HepG2 (cell line): ENCODE results near the gene ATP9A. TPM values are rescaled to one million over a fixed set of nuclear protein-coding genes. Genes with fewer than 3 reads are reported as not detected.
A peak's percentile ranks its signal among the peaks of the same experiment; 100 is the strongest.

Source experiments
- ATAC-seq: fragments of 200-7000 bp; cut with Tn5 transposase; 3 replicates; pipeline ENCODE4 v1.9.1; 2020; ENCODE audit warnings: mild to moderate bottlenecking, moderate library complexity
- BruUV-seq: library from RNA; stranded (reverse); fragments of 400-500 nt; replicated peaks from 2 replicates; lab custom pipeline; 2021; lab: Mats Ljungman, UMichigan
- CTCF ChIA-PET: fragments of 300-600 bp; formaldehyde crosslinking; extraction: SDS; loops from one replicate; lab custom pipeline; 2021; ENCODE audit warnings: low total read pairs, inconsistent platforms, low intra/inter-chr PET ratio; lab: Yijun Ruan, JAX
- POLR2A ChIA-PET: fragments of 350-600 bp; sonication (Branson Sonifier 250); formaldehyde crosslinking; loops from one replicate; lab custom pipeline; 2020; ENCODE audit warnings: antibody characterized with exemption, inconsistent platforms; lab: Yijun Ruan, JAX
- DNase-seq: peaks from one replicate; pipeline ENCODE4 v3.0.0-alpha.2; 2015; ENCODE audit warnings: low spot score
- FAIRE-seq: peaks from 3 replicates; lab custom pipeline; 2011; peaks lifted over from hg19 to GRCh38; lab: Jason Lieb, UNC
- H2AFZ ChIP-seq: one replicate; pipeline ENCODE4 v1.6.1; 2011; ENCODE audit warnings: low read length, inconsistent platforms
- H3K27ac ChIP-seq: fragments of 300-600 bp; 3 replicates; pipeline ENCODE4 v1.8.0; 2011; ENCODE audit warnings: mixed run types, mild to moderate bottlenecking, mixed read lengths, low read length, inconsistent platforms; ENCODE audit not compliant: insufficient read depth; ENCODE audit errors: extremely low read length
- H3K27me3 ChIP-seq, 2 experiments: fragments of 200-600 bp in 1 of 2; 2 replicates in 1 of 2; 3 replicates in 1 of 2; pipeline versions ENCODE4 v1.6.0 to v1.8.0; 2011; ENCODE audit warnings: low read length in 2 of 2, mild to moderate bottlenecking in 2 of 2, moderate library complexity in 2 of 2, inconsistent platforms in 1 of 2; ENCODE audit not compliant: insufficient read depth in 2 of 2, control insufficient read depth in 1 of 2
- H3K36me3 ChIP-seq, 2 experiments: fragments of 200-600 bp in 1 of 2; replicated peaks in 1 of 2; 2 replicates in 1 of 2; 3 replicates in 1 of 2; pipeline versions ENCODE4 v1.5.1 to v1.8.0; 2011; ENCODE audit warnings: low read length in 2 of 2, inconsistent platforms in 1 of 2; ENCODE audit not compliant: insufficient read depth in 2 of 2, control insufficient read depth in 1 of 2
- H3K4me1 ChIP-seq: 2 replicates; pipeline ENCODE4 v1.5.1; 2012; ENCODE audit warnings: low read length, inconsistent platforms; ENCODE audit not compliant: insufficient read depth
- H3K4me2 ChIP-seq: 2 replicates; pipeline ENCODE4 v1.6.0; 2011; ENCODE audit warnings: low read depth, low read length, inconsistent platforms
- H3K4me3 ChIP-seq, 3 experiments: fragments of 200-600 bp in 1 of 3; sonication (generic), shearing (Covaris generic) in 1 of 3; replicated peaks in 1 of 3; 2 replicates each; pipeline ENCODE4 v1.5.1; 2011 to 2016; ENCODE audit warnings: low read length in 3 of 3, inconsistent platforms in 2 of 3, low read depth in 2 of 3, mild to moderate bottlenecking in 2 of 3, control low read depth in 1 of 3, mixed read lengths in 1 of 3; ENCODE audit not compliant: insufficient read depth in 1 of 3
- H3K79me2 ChIP-seq: one replicate; pipeline ENCODE4 v1.6.1; 2011; ENCODE audit warnings: low read length, inconsistent platforms; ENCODE audit not compliant: insufficient read depth
- H3K9ac ChIP-seq: 2 replicates; pipeline ENCODE4 v1.6.0; 2011; ENCODE audit warnings: mild to moderate bottlenecking, low read depth, low read length, inconsistent platforms; ENCODE audit not compliant: insufficient read depth
- H3K9me3 ChIP-seq: 2 replicates; pipeline ENCODE4 v1.5.1; 2012; ENCODE audit warnings: mild to moderate bottlenecking, low read length
- H4K20me1 ChIP-seq: 2 replicates; pipeline ENCODE4 v1.6.0; 2011; ENCODE audit warnings: inconsistent platforms, mild to moderate bottlenecking, low read length, moderate library complexity; ENCODE audit not compliant: insufficient read depth
- BCL3 ChIP-seq: sonication (generic); formaldehyde crosslinking; IDR thresholded peaks from 2 replicates; pipeline ENCODE4 v1.5.1; 2020; ENCODE audit warnings: mild to moderate bottlenecking, missing genetic modification reagents, moderate library complexity
- CTCF ChIP-seq: sonication (generic); formaldehyde crosslinking; IDR thresholded peaks from 2 replicates; pipeline ENCODE4 v1.5.0; 2020; ENCODE audit warnings: mild to moderate bottlenecking, missing genetic modification reagents, moderate library complexity
- SMC3 ChIP-seq: IDR thresholded peaks from 2 replicates; pipeline ENCODE4 v1.6.1; 2011; ENCODE audit warnings: low read length, improper control_type of control experiment
- STAG1 ChIP-seq: sonication (generic); formaldehyde crosslinking; IDR thresholded peaks from 2 replicates; pipeline ENCODE4 v1.4.0; 2020; ENCODE audit warnings: missing genetic modification reagents
- ZSCAN29 ChIP-seq: sonication (generic); formaldehyde crosslinking; conservative IDR thresholded peaks from 2 replicates; pipeline ENCODE4 v1.4.0; 2020; ENCODE audit warnings: mild to moderate bottlenecking, missing genetic modification reagents
- ZXDC ChIP-seq: sonication (generic); formaldehyde crosslinking; IDR thresholded peaks from 2 replicates; pipeline ENCODE4 v1.5.0; 2020; ENCODE audit warnings: mild to moderate bottlenecking, missing genetic modification reagents
- WGBS: methylation state at CpG from one replicate; pipeline ENCODE4 v1.1.6; 2017; ENCODE audit warnings: low lambda C conversion rate; 5-methylcytosine and 5-hydroxymethylcytosine counted together
- in situ Hi-C: cut with HindIII; loops from 2 replicates; pipeline ENCODE4 v1.10.0; 2017; ENCODE audit warnings: low pct_unique_long_range_greater_than_20kb; ENCODE audit not compliant: extremely low pct_ligation_motif_present
- intact Hi-C: fragments of 100-400 bp; cut with micrococcal nuclease; formaldehyde crosslinking; loops from one replicate; pipeline ENCODE4 v1.10.0; 2022; ENCODE audit not compliant: unreplicated experiment
- polyA plus RNA-seq, 8 experiments: library from polyadenylated mRNA; depleted of rRNA in 3 of 8; stranded (reverse) in 7 of 8; unstranded in 1 of 8; fragments of >200 nt; fragmentation: Illumina TruSeq in 4 of 8; extraction: Trizol in 4 of 8; gene quantifications; 2 replicates each; pipeline versions ENCODE4 v1.2.1 to v1.2.3, GENCODE V29; 2011 to 2016; ENCODE audit warnings: low read depth in 4 of 8, missing spikeins in 1 of 8, mixed read lengths in 1 of 8; ENCODE audit not compliant: insufficient read depth in 1 of 8
- total RNA-seq, 5 experiments: library from RNA; depleted of rRNA; stranded (reverse); fragments of >200 nt; fragmentation: Illumina TruSeq; extraction: Trizol; gene quantifications; 2 replicates each; pipeline ENCODE4 v1.2.3, GENCODE V29; 2016; ENCODE audit warnings: low read depth in 1 of 5

ATP9A gene
- total and polyA plus RNA-seq, 2 of the 13 experiments (the other 11 are each of a cell fraction or from before 2014, with no cell fraction given): 11.8 to 18.5 TPM

GRCh38 chr20:51620432-51620831 lies 147.8 kb downstream of the ATP9A start:
- POLR2A ChIA-PET: no interaction called here
- FAIRE-seq (no peak), DNase-seq (no peak), ATAC-seq (no peak)
- no peak overlapping the region for H3K4me2 ChIP-seq
- intact Hi-C loops (loop anchor here (10.0 kb wide), 1 partner anchor 636 kb away; no protein-coding TSS in a partner anchor), in situ Hi-C loops (no loop called here)
- no peak overlapping the region for H2AFZ ChIP-seq
- CTCF ChIA-PET: no interaction called here
- 88% methylated on average over 12 of the region's 12 CpGs for WGBS
- H3K4me1 ChIP-seq: no peaks in the 10 kb centered on the region
- H3K79me2 ChIP-seq: no peaks in the 10 kb centered on the region
- TF ChIP-seq ZXDC (CRISPR knock-in tag) (no peak), ZSCAN29 (CRISPR knock-in tag) (no peak)
- no peak overlapping the region for H3K9ac ChIP-seq
- H3K9me3 ChIP-seq: no peaks in the 10 kb centered on the region
- no peak overlapping the region for H3K4me3 ChIP-seq
- H3K27me3 ChIP-seq: no peaks in the 10 kb centered on the region
- BruUV-seq: no TSS peak
- H3K36me3 ChIP-seq: peaks cover 22 to 37% of the 10 kb centered on the region in 2 experiments; a peak in 4 of 5 replicates
- no peaks in the 10 kb centered on the region for H4K20me1 ChIP-seq
- no peak overlapping the region for H3K27ac ChIP-seq

GRCh38 chr20:51616060-51616459 lies 152.1 kb downstream of the ATP9A start:
- no peaks in the 10 kb centered on the region for H3K4me1 ChIP-seq
- intact Hi-C loops: loop anchor here (1.0 kb wide), 1 partner anchor 244 kb away; no protein-coding TSS in a partner anchor
- DNase-seq: no peak
- H3K79me2 ChIP-seq: no peaks in the 10 kb centered on the region
- no peaks in the 10 kb centered on the region for H3K27me3 ChIP-seq
- H3K4me3 ChIP-seq: no peak overlapping the region
- peak; percentile 37 for FAIRE-seq
- H4K20me1 ChIP-seq: no peaks in the 10 kb centered on the region
- ChIA-PET CTCF (no interaction called here), POLR2A (no interaction called here)
- H3K4me2 ChIP-seq: no peak overlapping the region
- no peaks in the 10 kb centered on the region for H3K9me3 ChIP-seq
- WGBS: 89% methylated on average over 3 of the region's 3 CpGs
- BruUV-seq: no TSS peak
- TF ChIP-seq BCL3 (CRISPR knock-in tag): no peak
- peak; percentile 31; the same call in 1 of the 2 replicates for TF ChIP-seq STAG1 (CRISPR knock-in tag)
- TF ChIP-seq SMC3: peak; percentile 10; the same call in 1 of the 2 replicates
- peak; percentile 21; the same call in 1 of the 2 replicates for TF ChIP-seq CTCF (CRISPR knock-in tag)
- ATAC-seq: peak; percentile 69
- peaks cover 20 to 29% of the 10 kb centered on the region in 2 experiments for H3K36me3 ChIP-seq
- in situ Hi-C loops: no loop called here
- H3K9ac ChIP-seq: no peak overlapping the region
- H2AFZ ChIP-seq: no peak overlapping the region
- no peak overlapping the region for H3K27ac ChIP-seq
